ENCODE results near the gene HOMER3.

The HOMER3 gene

GRCh38 chr19:18898081-18898606 is 42.9 kb downstream of the HOMER3 start:
- no peak for DNase-seq (ENCODE audit: low read depth)
- TF ChIP-seq CTCF (IDR thresholded peaks at IDR 0.05; ENCODE audit: low read depth, low read length, missing control alignments): no peak
- no peak overlapping the region for H3K4me3 ChIP-seq (ENCODE audit: low read depth, low read length)

DNA sequence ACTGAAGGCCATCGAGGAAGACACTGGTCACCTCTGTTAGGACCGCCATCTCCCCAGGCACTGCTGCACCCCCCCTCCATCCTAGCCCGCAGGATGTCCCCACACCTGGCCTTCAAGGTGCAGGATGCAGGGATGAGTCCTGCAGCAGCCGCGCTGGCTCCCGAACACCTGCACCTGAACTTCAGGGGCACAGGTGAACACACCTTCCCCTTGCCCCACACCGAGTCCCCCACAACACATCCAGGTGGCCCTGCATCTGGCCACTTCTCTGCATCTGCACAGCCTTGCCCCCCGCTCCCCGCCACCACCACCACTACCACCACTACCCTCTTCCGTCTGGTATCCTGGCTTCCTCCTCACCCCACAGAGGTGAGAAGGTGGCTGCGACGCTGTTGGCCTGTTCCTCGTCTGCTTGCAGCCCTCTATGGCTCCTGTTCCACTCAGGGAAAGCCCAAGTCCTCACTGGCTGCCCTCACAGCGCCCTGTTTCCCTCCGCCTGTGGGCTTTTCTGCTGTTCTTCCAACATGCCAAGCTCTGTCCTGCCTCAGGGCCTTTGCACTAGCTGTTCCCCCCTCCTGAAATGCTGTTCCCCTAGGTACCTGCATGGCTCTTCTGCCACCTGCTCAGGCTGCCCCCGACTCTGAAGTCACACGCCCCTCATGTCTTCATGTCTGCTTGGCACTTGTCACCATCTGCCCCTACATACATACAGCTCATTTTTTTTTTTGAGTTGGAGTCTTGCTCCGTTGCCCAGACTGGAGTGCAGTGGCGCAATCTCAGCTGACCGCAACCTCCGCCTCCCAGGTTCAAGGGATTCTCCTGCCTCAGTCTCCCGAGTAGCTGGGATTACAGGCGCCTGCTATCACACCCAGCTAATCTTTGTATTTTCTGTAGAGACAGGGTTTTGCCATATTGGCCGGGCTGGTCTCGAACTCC is 43.7 kb downstream of the HOMER3 start:
- TF ChIP-seq CTCF (IDR thresholded peaks at IDR 0.05; ENCODE audit: low read depth, low read length, missing control alignments): no peak
- H3K4me3 ChIP-seq (ENCODE audit: low read depth, low read length): no peak overlapping the region
- DNase-seq (ENCODE audit: low read depth): no peak

DNA sequence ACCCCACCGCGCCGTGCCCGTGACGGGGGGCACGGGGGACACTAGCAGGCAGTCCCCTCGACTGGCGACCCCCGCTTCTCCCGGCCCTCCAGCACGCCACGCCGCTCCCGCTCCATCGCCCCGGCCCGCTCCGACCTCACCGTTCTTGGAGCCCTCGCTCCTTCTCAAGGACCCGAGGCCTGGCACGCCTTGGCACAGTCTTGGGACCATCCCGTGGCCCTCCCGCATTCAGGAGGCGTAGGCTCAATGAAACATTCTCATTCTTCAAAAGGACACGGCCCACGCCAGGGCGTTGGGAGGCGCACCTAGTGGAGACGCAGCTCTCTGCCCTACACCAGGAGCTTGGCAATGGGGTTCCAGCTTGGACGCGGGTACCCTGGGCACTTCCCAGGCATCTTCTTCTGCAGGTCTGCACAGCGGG is 44.6 kb downstream of the HOMER3 start:
- H3K4me3 ChIP-seq (ENCODE audit: low read depth, low read length): no peak overlapping the region
- DNase-seq (ENCODE audit: low read depth): no peak
- peak; percentile 2 for TF ChIP-seq CTCF (IDR thresholded peaks at IDR 0.05; ENCODE audit: low read depth, low read length, missing control alignments)

DNA sequence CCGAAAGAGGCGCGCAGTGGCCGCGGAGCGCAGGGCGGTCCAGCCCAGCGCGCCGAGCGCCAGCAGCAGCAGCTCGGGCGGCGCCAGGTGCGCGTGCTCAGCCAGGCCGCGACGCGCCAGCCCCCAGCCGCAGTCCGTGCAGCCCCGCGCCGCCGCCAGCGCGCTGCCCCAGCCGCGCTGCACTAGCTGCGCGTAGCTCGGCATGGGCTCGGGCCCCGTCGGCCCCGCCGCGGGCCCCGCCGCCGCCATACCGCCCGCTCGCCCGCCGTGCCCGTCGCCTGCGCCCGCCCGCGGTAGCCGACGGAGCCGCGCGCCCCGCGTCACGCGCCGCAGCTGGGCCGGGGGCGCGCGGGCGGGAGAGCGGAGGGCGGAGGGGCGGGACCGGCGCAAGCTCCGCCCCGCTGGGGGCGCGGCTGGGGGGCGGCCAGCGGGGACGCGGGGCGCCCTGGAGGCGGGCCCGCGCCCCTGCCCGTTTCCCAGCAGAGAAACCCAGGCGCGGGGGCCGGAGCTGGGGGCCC is 45.1 kb downstream of the HOMER3 start, which contains the start of gene CERS1:
TSS of gene CERS1 (minus strand) at position 335 of the 518 bp plus-strand sequence. CDS start at position 249, 86 bp downstream.
- DNase-seq (ENCODE audit: low read depth): no peak
- TF ChIP-seq CTCF (IDR thresholded peaks at IDR 0.05; ENCODE audit: low read depth, low read length, missing control alignments): no peak
- H3K4me3 ChIP-seq (ENCODE audit: low read depth, low read length): no peak within 1 kb of the TSS

DNA sequence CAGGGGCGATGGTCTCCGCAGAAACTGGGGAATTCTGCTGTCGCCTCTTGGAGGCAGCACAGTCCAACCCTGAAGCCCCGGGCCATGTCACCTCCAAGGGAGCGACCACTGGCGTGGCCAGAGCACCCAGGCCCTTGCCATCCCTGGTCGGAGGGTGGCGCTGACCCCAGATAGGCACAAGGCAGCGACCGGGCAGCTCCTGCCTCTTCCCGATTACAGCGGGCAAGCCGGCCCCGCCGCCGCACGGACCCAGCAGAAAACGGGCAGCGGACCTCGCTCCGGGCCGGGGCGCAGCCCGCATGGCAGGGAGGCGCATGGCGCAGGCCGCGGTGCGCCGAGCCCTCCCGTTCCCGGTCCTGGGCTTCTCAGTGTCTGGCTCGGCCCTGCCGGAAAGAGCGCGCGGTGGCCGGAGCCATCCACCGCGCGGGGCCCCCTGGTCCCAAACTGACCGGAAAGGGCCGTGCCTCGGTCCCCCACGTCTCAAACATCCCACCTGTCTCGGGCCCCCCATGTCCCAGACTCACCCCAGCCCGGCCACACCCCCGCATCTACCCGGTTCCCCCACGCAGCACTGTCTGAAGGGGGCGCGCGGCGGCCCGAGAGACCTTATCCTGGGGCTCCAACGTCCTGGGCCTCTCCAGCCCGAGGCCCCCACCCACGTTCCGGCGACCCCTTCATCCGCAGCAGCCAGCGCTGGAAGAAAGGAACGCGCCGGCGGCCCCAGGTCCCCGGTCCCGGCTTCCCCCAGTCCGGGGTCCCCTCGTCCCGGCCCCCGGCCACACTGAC is 45.8 kb downstream of the HOMER3 start:
- H3K4me3 ChIP-seq (ENCODE audit: low read depth, low read length): no peak overlapping the region
- TF ChIP-seq CTCF (IDR thresholded peaks at IDR 0.05; ENCODE audit: low read depth, low read length, missing control alignments): peak; percentile 10
- DNase-seq (ENCODE audit: low read depth): no peak

GRCh38 chr19:18894254-18895037 is 46.6 kb downstream of the HOMER3 start:
- H3K4me3 ChIP-seq (ENCODE audit: low read depth, low read length): no peak overlapping the region
- TF ChIP-seq CTCF (IDR thresholded peaks at IDR 0.05; ENCODE audit: low read depth, low read length, missing control alignments): no peak
- no peak for DNase-seq (ENCODE audit: low read depth)

All from GM12864 (cell line).